WTC11 (cell line): Measurements from ENCODE around the gene PLAGL1. TPM values are rescaled to one million over a fixed set of nuclear protein-coding genes. Genes with fewer than 3 reads are reported as not detected.
"Not testable (repeated sequence)": the region's sequence is repeated elsewhere in the genome, so short reads cannot be mapped to it uniquely, and the experiment has no call there.

Experiments used
- ATAC-seq: fragments of 200-7000 bp; cut with Tn5 transposase; 2 replicates; pipeline ENCODE4 v1.10.0; 2021; ENCODE audit warnings: mild to moderate bottlenecking, moderate library complexity
- CTCF ChIA-PET: fragments of 300-600 bp; sonication (Branson Sonifier 250); formaldehyde crosslinking; loops from one replicate; lab custom pipeline; 2021; ENCODE audit warnings: antibody characterized with exemption; lab: Charles Lee
- POLR2A ChIA-PET: fragments of 350-600 bp; sonication (Branson Sonifier 250); formaldehyde crosslinking; loops from one replicate; lab custom pipeline; 2021; ENCODE audit warnings: antibody characterized with exemption; lab: Charles Lee
- DNase-seq: peaks from one replicate; pipeline ENCODE4 v3.0.0; 2021; ENCODE audit warnings: low spot score
- H3K27ac Mint-ChIP-seq: 2 replicates; pipeline ENCODE4 v1.8.0; 2021; ENCODE audit warnings: mixed read lengths
- H3K27me3 Mint-ChIP-seq: 2 replicates; pipeline ENCODE4 v1.8.0; 2021; ENCODE audit warnings: low read depth, mild to moderate bottlenecking, moderate library complexity, mixed read lengths
- H3K36me3 Mint-ChIP-seq: 2 replicates; pipeline ENCODE4 v1.8.0; 2021; ENCODE audit warnings: mixed read lengths
- H3K4me1 Mint-ChIP-seq: 2 replicates; pipeline ENCODE4 v1.8.0; 2022; ENCODE audit warnings: mixed read lengths
- H3K4me3 Mint-ChIP-seq: 2 replicates; pipeline ENCODE4 v1.8.0; 2021; ENCODE audit warnings: mild to moderate bottlenecking, moderate library complexity, mixed read lengths
- H3K9me3 Mint-ChIP-seq: 2 replicates; pipeline ENCODE4 v1.8.0; 2021; ENCODE audit warnings: mixed read lengths
- CBFB ChIP-seq: sonication (generic); formaldehyde crosslinking; IDR thresholded peaks from 2 replicates; pipeline ENCODE4 v1.8.1; 2022; ENCODE audit warnings: mild to moderate bottlenecking, low read depth, missing genetic modification reagents
- CDX4 ChIP-seq: fragments of 250-450 bp; sonication (Bioruptor Pico); IDR thresholded peaks from 2 replicates; pipeline ENCODE4 v1.9.0; 2021; ENCODE audit warnings: moderate library complexity, mild to moderate bottlenecking, inconsistent platforms, borderline replicate concordance
- ELF4 ChIP-seq: sonication (generic); formaldehyde crosslinking; IDR thresholded peaks from 2 replicates; pipeline ENCODE4 v1.8.1; 2022; ENCODE audit warnings: low read depth, mild to moderate bottlenecking, moderate library complexity, missing genetic modification reagents
- MAX ChIP-seq: sonication (generic); formaldehyde crosslinking; IDR thresholded peaks from 2 replicates; pipeline ENCODE4 v1.8.0; 2022; ENCODE audit warnings: mild to moderate bottlenecking, missing genetic modification reagents
- MYBL2 ChIP-seq: sonication (generic); formaldehyde crosslinking; IDR thresholded peaks from 2 replicates; pipeline ENCODE4 v1.8.1; 2023; ENCODE audit warnings: mild to moderate bottlenecking, moderate library complexity, missing genetic modification reagents
- STAT6 ChIP-seq: sonication (generic); formaldehyde crosslinking; conservative IDR thresholded peaks from 2 replicates; pipeline ENCODE4 v1.8.1; 2023; ENCODE audit warnings: mild to moderate bottlenecking, low read depth, missing genetic modification reagents, moderate library complexity
- TCF7 ChIP-seq: sonication (generic); formaldehyde crosslinking; IDR thresholded peaks from 2 replicates; pipeline ENCODE4 v1.8.0; 2022; ENCODE audit warnings: mild to moderate bottlenecking, low read depth, missing genetic modification reagents, moderate library complexity
- TEAD4 ChIP-seq: sonication (generic); formaldehyde crosslinking; IDR thresholded peaks from 2 replicates; pipeline ENCODE4 v1.8.0; 2022; ENCODE audit warnings: mild to moderate bottlenecking, missing genetic modification reagents
- ZNF121 ChIP-seq: sonication (generic); formaldehyde crosslinking; IDR thresholded peaks from 2 replicates; pipeline ENCODE4 v1.8.0; 2023; ENCODE audit warnings: missing genetic modification reagents
- ZNF263 ChIP-seq: sonication (generic); formaldehyde crosslinking; IDR thresholded peaks from 2 replicates; pipeline ENCODE4 v1.8.1; 2022; ENCODE audit warnings: low read depth, mild to moderate bottlenecking, moderate library complexity, missing genetic modification reagents
- ZNF423 ChIP-seq: fragments of 250-450 bp; sonication (Bioruptor Pico); IDR thresholded peaks from 2 replicates; pipeline ENCODE4 v2.1.2; 2022; ENCODE audit warnings: mild to moderate bottlenecking, moderate library complexity
- total RNA-seq: library from RNA; stranded (reverse); gene quantifications from 3 replicates; pipeline ENCODE4 v1.2.3, GENCODE V29; 2021
- TF ChIP-seq, protein P1 (sequence below): sonication (generic); formaldehyde crosslinking; IDR thresholded peaks from 2 replicates; pipeline ENCODE4 v1.8.1; 2023; ENCODE audit warnings: mild to moderate bottlenecking, missing genetic modification reagents, borderline replicate concordance
- TF ChIP-seq, protein P2 (sequence below): sonication (generic); formaldehyde crosslinking; IDR thresholded peaks from 2 replicates; pipeline ENCODE4 v1.8.1; 2022; ENCODE audit warnings: mild to moderate bottlenecking, missing genetic modification reagents, moderate library complexity, borderline replicate concordance
- TF ChIP-seq, protein P3 (sequence below): fragments of 250-450 bp; sonication (Bioruptor Pico); IDR thresholded peaks from 2 replicates; pipeline ENCODE4 v1.9.0; 2021; ENCODE audit warnings: mild to moderate bottlenecking

Gene PLAGL1
- total RNA-seq, 1 experiment from 2014 or later: 1.6 TPM

DNA sequence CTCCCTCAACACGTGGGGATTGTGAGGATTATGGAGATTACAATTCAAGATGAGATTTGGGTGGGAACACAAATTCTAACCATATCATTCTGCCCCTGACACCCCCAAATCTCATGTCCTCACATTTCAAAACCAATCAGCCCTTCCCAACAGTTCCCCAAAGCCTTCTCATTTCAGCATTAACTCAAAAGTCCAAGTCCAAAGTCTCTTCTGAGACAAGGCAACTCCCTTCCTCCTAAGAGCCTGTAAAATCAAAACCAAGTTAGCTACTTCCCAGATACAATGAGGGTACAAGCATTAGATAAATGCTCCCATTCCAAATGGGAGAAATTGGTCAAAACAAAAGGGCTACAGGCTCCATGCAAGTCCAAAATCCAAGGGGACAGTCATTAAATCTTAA lies 39.6 kb upstream of the PLAGL1 start:
- POLR2A ChIA-PET: no interaction called here
- CTCF ChIA-PET: interaction anchor here (0.7 kb wide), 1 partner anchor 40 kb away, joined by 3 read pairs; no protein-coding TSS in a partner anchor
- Mint-ChIP-seq H3K27me3 (peaks cover 23% of the 10 kb centered on the region), H3K27ac (no peak overlapping the region), H3K4me3 (no peak overlapping the region), H3K4me1 (no peaks in the 10 kb centered on the region), H3K9me3 (peaks cover 28% of the 10 kb centered on the region), H3K36me3 (peaks cover 7% of the 10 kb centered on the region; the same call in 1 of the 2 replicates)
- TF ChIP-seq CDX4 (CRISPR knock-in tag) (no peak), MAX (no peak), ELF4 (CRISPR knock-in tag) (no peak), TEAD4 (CRISPR knock-in tag) (no peak), ZNF121 (CRISPR knock-in tag) (no peak)
- TF ChIP-seq, protein P1, sequence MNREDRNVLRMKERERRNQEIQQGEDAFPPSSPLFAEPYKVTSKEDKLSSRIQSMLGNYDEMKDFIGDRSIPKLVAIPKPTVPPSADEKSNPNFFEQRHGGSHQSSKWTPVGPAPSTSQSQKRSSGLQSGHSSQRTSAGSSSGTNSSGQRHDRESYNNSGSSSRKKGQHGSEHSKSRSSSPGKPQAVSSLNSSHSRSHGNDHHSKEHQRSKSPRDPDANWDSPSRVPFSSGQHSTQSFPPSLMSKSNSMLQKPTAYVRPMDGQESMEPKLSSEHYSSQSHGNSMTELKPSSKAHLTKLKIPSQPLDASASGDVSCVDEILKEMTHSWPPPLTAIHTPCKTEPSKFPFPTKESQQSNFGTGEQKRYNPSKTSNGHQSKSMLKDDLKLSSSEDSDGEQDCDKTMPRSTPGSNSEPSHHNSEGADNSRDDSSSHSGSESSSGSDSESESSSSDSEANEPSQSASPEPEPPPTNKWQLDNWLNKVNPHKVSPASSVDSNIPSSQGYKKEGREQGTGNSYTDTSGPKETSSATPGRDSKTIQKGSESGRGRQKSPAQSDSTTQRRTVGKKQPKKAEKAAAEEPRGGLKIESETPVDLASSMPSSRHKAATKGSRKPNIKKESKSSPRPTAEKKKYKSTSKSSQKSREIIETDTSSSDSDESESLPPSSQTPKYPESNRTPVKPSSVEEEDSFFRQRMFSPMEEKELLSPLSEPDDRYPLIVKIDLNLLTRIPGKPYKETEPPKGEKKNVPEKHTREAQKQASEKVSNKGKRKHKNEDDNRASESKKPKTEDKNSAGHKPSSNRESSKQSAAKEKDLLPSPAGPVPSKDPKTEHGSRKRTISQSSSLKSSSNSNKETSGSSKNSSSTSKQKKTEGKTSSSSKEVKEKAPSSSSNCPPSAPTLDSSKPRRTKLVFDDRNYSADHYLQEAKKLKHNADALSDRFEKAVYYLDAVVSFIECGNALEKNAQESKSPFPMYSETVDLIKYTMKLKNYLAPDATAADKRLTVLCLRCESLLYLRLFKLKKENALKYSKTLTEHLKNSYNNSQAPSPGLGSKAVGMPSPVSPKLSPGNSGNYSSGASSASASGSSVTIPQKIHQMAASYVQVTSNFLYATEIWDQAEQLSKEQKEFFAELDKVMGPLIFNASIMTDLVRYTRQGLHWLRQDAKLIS (CRISPR knock-in tag): no peak
- TF ChIP-seq, protein P2, sequence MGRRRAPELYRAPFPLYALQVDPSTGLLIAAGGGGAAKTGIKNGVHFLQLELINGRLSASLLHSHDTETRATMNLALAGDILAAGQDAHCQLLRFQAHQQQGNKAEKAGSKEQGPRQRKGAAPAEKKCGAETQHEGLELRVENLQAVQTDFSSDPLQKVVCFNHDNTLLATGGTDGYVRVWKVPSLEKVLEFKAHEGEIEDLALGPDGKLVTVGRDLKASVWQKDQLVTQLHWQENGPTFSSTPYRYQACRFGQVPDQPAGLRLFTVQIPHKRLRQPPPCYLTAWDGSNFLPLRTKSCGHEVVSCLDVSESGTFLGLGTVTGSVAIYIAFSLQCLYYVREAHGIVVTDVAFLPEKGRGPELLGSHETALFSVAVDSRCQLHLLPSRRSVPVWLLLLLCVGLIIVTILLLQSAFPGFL (CRISPR knock-in tag): no peak
- ATAC-seq: no peak
- no peak for DNase-seq

DNA sequence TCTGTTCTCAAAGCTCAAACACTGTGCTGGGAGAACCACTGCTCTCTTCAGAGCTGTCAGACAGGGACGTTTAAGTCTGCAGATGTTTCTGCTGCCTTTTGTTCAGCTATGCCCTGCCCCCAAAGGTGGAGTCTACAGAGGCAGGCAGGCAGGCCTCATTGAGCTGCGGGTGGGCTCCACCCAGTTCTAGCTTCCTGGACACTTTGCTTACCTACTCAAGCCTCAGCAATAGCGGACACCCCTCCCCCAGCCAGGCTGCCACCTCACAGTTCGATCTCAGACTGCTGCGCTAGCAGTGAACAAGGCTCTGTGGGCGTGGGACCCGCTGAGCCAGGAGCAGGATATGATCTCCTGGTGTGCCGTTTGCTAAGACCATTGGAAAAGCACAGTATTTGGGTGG lies 38.6 kb upstream of the PLAGL1 start:
- H3K4me1 Mint-ChIP-seq, H3K36me3 Mint-ChIP-seq, CTCF ChIA-PET, POLR2A ChIA-PET, ATAC-seq, H3K4me3 Mint-ChIP-seq, H3K27ac Mint-ChIP-seq, DNase-seq: not testable (repeated sequence)
- Mint-ChIP-seq H3K9me3 (peaks cover 35% of the 10 kb centered on the region), H3K27me3 (peaks cover 29% of the 10 kb centered on the region)

- CTCF ChIA-PET: interaction anchor here (1.2 kb wide), 1 partner anchor 103 kb away, joined by 3 read pairs; no protein-coding TSS in a partner anchor
- H3K27me3 Mint-ChIP-seq: peaks cover 26% of the 10 kb centered on the region
- ATAC-seq: not testable (repeated sequence)
Observed at GRCh38 chr6:144044989-144045388, 36.9 kb upstream of the PLAGL1 start.

DNA sequence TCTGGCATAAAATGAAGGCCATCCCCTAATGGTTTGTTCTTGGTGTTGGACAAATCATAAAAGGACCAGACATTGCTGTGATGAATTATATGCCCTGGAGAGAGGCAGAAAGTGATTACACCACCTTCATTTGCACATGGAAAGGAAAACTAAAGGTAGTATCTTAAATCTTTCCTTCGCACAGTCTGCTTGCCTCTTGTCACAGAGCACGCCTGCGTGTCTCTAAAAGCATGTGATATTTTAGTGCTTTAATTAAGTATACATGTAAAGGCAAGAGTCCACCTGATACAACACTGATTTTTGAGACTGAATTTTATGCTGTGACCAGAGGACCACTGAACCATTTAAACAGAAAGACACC lies 28.8 kb upstream of the PLAGL1 start:
- peaks cover 17% of the 10 kb centered on the region for H3K9me3 Mint-ChIP-seq
- no peak overlapping the region for H3K4me3 Mint-ChIP-seq
- H3K36me3 Mint-ChIP-seq: no peaks in the 10 kb centered on the region
- peaks cover 2% of the 10 kb centered on the region for H3K27me3 Mint-ChIP-seq
- ATAC-seq (no peak), DNase-seq (no peak)
- ChIA-PET POLR2A (no interaction called here), CTCF (interaction anchor here (1.5 to 3.7 kb wide), 3 partner anchors 78 to 97 kb away, joined by 7 to 21 read pairs (median 7); no protein-coding TSS in a partner anchor)
- no peaks in the 10 kb centered on the region for H3K4me1 Mint-ChIP-seq
- no peak overlapping the region for H3K27ac Mint-ChIP-seq
- TF ChIP-seq, protein P3, sequence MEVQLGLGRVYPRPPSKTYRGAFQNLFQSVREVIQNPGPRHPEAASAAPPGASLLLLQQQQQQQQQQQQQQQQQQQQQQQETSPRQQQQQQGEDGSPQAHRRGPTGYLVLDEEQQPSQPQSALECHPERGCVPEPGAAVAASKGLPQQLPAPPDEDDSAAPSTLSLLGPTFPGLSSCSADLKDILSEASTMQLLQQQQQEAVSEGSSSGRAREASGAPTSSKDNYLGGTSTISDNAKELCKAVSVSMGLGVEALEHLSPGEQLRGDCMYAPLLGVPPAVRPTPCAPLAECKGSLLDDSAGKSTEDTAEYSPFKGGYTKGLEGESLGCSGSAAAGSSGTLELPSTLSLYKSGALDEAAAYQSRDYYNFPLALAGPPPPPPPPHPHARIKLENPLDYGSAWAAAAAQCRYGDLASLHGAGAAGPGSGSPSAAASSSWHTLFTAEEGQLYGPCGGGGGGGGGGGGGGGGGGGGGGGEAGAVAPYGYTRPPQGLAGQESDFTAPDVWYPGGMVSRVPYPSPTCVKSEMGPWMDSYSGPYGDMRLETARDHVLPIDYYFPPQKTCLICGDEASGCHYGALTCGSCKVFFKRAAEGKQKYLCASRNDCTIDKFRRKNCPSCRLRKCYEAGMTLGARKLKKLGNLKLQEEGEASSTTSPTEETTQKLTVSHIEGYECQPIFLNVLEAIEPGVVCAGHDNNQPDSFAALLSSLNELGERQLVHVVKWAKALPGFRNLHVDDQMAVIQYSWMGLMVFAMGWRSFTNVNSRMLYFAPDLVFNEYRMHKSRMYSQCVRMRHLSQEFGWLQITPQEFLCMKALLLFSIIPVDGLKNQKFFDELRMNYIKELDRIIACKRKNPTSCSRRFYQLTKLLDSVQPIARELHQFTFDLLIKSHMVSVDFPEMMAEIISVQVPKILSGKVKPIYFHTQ (CRISPR knock-in tag): no peak
- TF ChIP-seq MYBL2 (CRISPR knock-in tag): no peak
- TF ChIP-seq TCF7 (CRISPR knock-in tag): no peak
- TF ChIP-seq CBFB (CRISPR knock-in tag): no peak
- no peak for TF ChIP-seq ZNF263 (CRISPR knock-in tag)
- TF ChIP-seq ZNF423 (CRISPR knock-in tag): no peak
- no peak for TF ChIP-seq STAT6 (CRISPR knock-in tag)

More at GRCh38 chr6:144044989-144045388, 36.9 kb upstream of the PLAGL1 start:
- peaks cover 41% of the 10 kb centered on the region for H3K9me3 Mint-ChIP-seq
- DNase-seq, H3K4me3 Mint-ChIP-seq, POLR2A ChIA-PET, H3K36me3 Mint-ChIP-seq, H3K4me1 Mint-ChIP-seq, H3K27ac Mint-ChIP-seq: not testable (repeated sequence)
